ENCODE results near the gene ARHGAP42. TPM values are rescaled to one million over a fixed set of nuclear protein-coding genes. Genes with fewer than 3 reads are reported as not detected.

Gene ARHGAP42
- total and polyA plus RNA-seq, 4 donors = 3.8 to 17.2 (median 12.0) TPM

GRCh38 chr11:100875521-100875869, 188.4 kb downstream of the ARHGAP42 start:
- TF ChIP-seq RAD21 (IDR thresholded peaks at IDR 0.05) (no peak), RXRA (IDR thresholded peaks at IDR 0.05) (no peak)
- no peaks in the 10 kb centered on the region for H3K9me3 ChIP-seq (ENCODE audit: control insufficient read depth in 4 of 4, low read length in 3 of 4)
- no peak overlapping the region for H3K9ac ChIP-seq (ENCODE audit: low read depth in 1 of 2, low read length in 2 of 2)
- H3K27me3 ChIP-seq (ENCODE audit: control insufficient read depth in 4 of 4, insufficient read depth in 4 of 4, low read length in 3 of 4) = no peaks in the 10 kb centered on the region
- 90% methylated on average over 8 of the region's 8 CpGs for WGBS
- H3K27ac ChIP-seq (ENCODE audit: low read depth in 1 of 2, low read length in 2 of 2) = no peak overlapping the region
- no peak for DNase-seq (ENCODE audit: low spot score)
- H3K36me3 ChIP-seq (ENCODE audit: control insufficient read depth in 4 of 4, insufficient read depth in 3 of 4, low read depth in 1 of 4, low read length in 3 of 4) = no peaks in the 10 kb centered on the region
- no peak overlapping the region for H3K4me3 ChIP-seq (ENCODE audit: low read depth in 1 of 3, low read length in 3 of 3)
- H3K4me1 ChIP-seq (ENCODE audit: control insufficient read depth in 4 of 4, insufficient read depth in 4 of 4, low read length in 3 of 4) = no peaks in the 10 kb centered on the region

GRCh38 chr11:100876815-100877520, 189.9 kb downstream of the ARHGAP42 start:
- TF ChIP-seq, protein P1, sequence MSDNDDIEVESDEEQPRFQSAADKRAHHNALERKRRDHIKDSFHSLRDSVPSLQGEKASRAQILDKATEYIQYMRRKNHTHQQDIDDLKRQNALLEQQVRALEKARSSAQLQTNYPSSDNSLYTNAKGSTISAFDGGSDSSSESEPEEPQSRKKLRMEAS (IDR thresholded peaks at IDR 0.05) = no peak
- H3K4me1 ChIP-seq (ENCODE audit: control insufficient read depth in 4 of 4, insufficient read depth in 4 of 4, low read length in 3 of 4) = no peaks in the 10 kb centered on the region
- no peak overlapping the region for H3K4me3 ChIP-seq (ENCODE audit: low read depth in 1 of 3, low read length in 3 of 3)
- no peak overlapping the region for H3K9ac ChIP-seq (ENCODE audit: low read depth in 1 of 2, low read length in 2 of 2)
- no peak overlapping the region for H3K27ac ChIP-seq (ENCODE audit: low read depth in 1 of 2, low read length in 2 of 2)
- WGBS = 76% methylated on average over 3 of the region's 3 CpGs
- no peaks in the 10 kb centered on the region for H3K36me3 ChIP-seq (ENCODE audit: control insufficient read depth in 4 of 4, insufficient read depth in 3 of 4, low read depth in 1 of 4, low read length in 3 of 4)
- no peaks in the 10 kb centered on the region for H3K9me3 ChIP-seq (ENCODE audit: control insufficient read depth in 4 of 4, low read length in 3 of 4)
- DNase-seq (ENCODE audit: low spot score) = no peak
- H3K27me3 ChIP-seq (ENCODE audit: control insufficient read depth in 4 of 4, insufficient read depth in 4 of 4, low read length in 3 of 4) = no peaks in the 10 kb centered on the region

- H3K27ac ChIP-seq (ENCODE audit: low read depth in 1 of 2, low read length in 2 of 2) = no peak overlapping the region
Measured at GRCh38 chr11:100878474-100878873, 191.4 kb downstream of the ARHGAP42 start.

More at GRCh38 chr11:100878474-100878873, 191.4 kb downstream of the ARHGAP42 start:
- WGBS = 93% methylated on average over 2 of the region's 2 CpGs
- no peaks in the 10 kb centered on the region for H3K27me3 ChIP-seq (ENCODE audit: control insufficient read depth in 4 of 4, insufficient read depth in 4 of 4, low read length in 3 of 4)
- peaks cover 0 to 3% (median 0%) of the 10 kb centered on the region in 4 donors for H3K4me1 ChIP-seq (ENCODE audit: control insufficient read depth in 4 of 4, insufficient read depth in 4 of 4, low read length in 3 of 4)
- no peak for DNase-seq (ENCODE audit: low spot score)
- no peak overlapping the region for H3K4me3 ChIP-seq (ENCODE audit: low read depth in 1 of 3, low read length in 3 of 3)
- H3K9ac ChIP-seq (ENCODE audit: low read depth in 1 of 2, low read length in 2 of 2) = no peak overlapping the region
- H3K36me3 ChIP-seq (ENCODE audit: control insufficient read depth in 4 of 4, insufficient read depth in 3 of 4, low read depth in 1 of 4, low read length in 3 of 4) = no peaks in the 10 kb centered on the region
- TF ChIP-seq, protein P2, sequence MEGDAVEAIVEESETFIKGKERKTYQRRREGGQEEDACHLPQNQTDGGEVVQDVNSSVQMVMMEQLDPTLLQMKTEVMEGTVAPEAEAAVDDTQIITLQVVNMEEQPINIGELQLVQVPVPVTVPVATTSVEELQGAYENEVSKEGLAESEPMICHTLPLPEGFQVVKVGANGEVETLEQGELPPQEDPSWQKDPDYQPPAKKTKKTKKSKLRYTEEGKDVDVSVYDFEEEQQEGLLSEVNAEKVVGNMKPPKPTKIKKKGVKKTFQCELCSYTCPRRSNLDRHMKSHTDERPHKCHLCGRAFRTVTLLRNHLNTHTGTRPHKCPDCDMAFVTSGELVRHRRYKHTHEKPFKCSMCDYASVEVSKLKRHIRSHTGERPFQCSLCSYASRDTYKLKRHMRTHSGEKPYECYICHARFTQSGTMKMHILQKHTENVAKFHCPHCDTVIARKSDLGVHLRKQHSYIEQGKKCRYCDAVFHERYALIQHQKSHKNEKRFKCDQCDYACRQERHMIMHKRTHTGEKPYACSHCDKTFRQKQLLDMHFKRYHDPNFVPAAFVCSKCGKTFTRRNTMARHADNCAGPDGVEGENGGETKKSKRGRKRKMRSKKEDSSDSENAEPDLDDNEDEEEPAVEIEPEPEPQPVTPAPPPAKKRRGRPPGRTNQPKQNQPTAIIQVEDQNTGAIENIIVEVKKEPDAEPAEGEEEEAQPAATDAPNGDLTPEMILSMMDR (IDR thresholded peaks at IDR 0.05; ENCODE audit: low read depth, low read length, missing input control) = no peak
- TF ChIP-seq, protein P3, sequence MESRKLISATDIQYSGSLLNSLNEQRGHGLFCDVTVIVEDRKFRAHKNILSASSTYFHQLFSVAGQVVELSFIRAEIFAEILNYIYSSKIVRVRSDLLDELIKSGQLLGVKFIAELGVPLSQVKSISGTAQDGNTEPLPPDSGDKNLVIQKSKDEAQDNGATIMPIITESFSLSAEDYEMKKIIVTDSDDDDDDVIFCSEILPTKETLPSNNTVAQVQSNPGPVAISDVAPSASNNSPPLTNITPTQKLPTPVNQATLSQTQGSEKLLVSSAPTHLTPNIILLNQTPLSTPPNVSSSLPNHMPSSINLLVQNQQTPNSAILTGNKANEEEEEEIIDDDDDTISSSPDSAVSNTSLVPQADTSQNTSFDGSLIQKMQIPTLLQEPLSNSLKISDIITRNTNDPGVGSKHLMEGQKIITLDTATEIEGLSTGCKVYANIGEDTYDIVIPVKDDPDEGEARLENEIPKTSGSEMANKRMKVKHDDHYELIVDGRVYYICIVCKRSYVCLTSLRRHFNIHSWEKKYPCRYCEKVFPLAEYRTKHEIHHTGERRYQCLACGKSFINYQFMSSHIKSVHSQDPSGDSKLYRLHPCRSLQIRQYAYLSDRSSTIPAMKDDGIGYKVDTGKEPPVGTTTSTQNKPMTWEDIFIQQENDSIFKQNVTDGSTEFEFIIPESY (IDR thresholded peaks at IDR 0.05) = no peak
- TF ChIP-seq HNF4A (conservative IDR thresholded peaks at IDR 0.05) = no peak
- no peak for TF ChIP-seq GABPA (IDR thresholded peaks at IDR 0.05 in 1 of 2, conservative IDR thresholded peaks at IDR 0.05 in 1 of 2)
- TF ChIP-seq FOXA1 (IDR thresholded peaks at IDR 0.05) = no peak
- no peak for TF ChIP-seq JUND (IDR thresholded peaks at IDR 0.05)
- TF ChIP-seq, protein P1 (IDR thresholded peaks at IDR 0.05) = no peak
- no peak for TF ChIP-seq SP1 (IDR thresholded peaks at IDR 0.05)
- TF ChIP-seq FOXA2 (IDR thresholded peaks at IDR 0.05) = no peak
- TF ChIP-seq RXRA (IDR thresholded peaks at IDR 0.05) = no peak
- no peak for TF ChIP-seq RAD21 (IDR thresholded peaks at IDR 0.05)
- no peak for TF ChIP-seq TAF1 (conservative IDR thresholded peaks at IDR 0.05)
- TF ChIP-seq, protein P4, sequence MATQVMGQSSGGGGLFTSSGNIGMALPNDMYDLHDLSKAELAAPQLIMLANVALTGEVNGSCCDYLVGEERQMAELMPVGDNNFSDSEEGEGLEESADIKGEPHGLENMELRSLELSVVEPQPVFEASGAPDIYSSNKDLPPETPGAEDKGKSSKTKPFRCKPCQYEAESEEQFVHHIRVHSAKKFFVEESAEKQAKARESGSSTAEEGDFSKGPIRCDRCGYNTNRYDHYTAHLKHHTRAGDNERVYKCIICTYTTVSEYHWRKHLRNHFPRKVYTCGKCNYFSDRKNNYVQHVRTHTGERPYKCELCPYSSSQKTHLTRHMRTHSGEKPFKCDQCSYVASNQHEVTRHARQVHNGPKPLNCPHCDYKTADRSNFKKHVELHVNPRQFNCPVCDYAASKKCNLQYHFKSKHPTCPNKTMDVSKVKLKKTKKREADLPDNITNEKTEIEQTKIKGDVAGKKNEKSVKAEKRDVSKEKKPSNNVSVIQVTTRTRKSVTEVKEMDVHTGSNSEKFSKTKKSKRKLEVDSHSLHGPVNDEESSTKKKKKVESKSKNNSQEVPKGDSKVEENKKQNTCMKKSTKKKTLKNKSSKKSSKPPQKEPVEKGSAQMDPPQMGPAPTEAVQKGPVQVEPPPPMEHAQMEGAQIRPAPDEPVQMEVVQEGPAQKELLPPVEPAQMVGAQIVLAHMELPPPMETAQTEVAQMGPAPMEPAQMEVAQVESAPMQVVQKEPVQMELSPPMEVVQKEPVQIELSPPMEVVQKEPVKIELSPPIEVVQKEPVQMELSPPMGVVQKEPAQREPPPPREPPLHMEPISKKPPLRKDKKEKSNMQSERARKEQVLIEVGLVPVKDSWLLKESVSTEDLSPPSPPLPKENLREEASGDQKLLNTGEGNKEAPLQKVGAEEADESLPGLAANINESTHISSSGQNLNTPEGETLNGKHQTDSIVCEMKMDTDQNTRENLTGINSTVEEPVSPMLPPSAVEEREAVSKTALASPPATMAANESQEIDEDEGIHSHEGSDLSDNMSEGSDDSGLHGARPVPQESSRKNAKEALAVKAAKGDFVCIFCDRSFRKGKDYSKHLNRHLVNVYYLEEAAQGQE (IDR thresholded peaks at IDR 0.05) = no peak
- no peak for TF ChIP-seq NR2F2 (IDR thresholded peaks at IDR 0.05)
- no peak for TF ChIP-seq ATF3 (IDR thresholded peaks at IDR 0.05)
- TF ChIP-seq HNF4G (IDR thresholded peaks at IDR 0.05) = no peak
- no peak for TF ChIP-seq EGR1 (IDR thresholded peaks at IDR 0.05; ENCODE audit: low read depth in 2 of 2)
- TF ChIP-seq YY1 (IDR thresholded peaks at IDR 0.05) = no peak
- no peaks in the 10 kb centered on the region for H3K9me3 ChIP-seq (ENCODE audit: control insufficient read depth in 4 of 4, low read length in 3 of 4)

Data from liver (tissue), 9 donors.